ENCODE data around the gene UGT1A5.

Gene UGT1A5

GRCh38 chr2:233689031-233689430 lies 23.7 kb upstream of the UGT1A5 start:
- TF ChIP-seq REST (IDR thresholded peaks at IDR 0.05; ENCODE audit: insufficient read depth in 1 of 2, low read depth in 2 of 2, low read length in 2 of 2) (no peak), TAF1 (IDR thresholded peaks at IDR 0.05; ENCODE audit: borderline replicate concordance, insufficient read depth, low read length) (no peak), FOXP2 (optimal IDR thresholded peaks at IDR 0.05; ENCODE audit: borderline replicate concordance, extremely low read depth, extremely low read length, insufficient read depth) (no peak), SIN3A (IDR thresholded peaks at IDR 0.05; ENCODE audit: borderline replicate concordance, insufficient read depth, low read length) (no peak)

DNA sequence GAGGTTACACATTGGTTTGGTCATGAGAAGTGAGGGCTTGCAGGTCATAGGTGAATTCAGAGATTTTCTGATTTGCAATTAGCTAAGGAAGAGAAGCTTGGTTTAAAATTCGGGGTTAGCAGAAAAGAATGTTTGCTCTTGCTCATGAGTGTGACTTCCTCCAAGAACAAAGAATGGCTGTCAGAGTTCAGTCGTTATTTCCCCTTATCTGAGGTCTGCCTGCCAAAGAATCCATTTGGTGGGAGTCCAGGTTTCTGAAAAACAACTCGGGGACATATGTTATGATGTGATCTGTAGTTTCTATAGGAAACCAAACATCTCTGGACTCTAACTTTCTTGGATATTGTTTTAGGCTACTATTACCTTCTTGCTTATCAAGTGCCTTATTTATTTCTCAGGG lies 23.2 kb upstream of the UGT1A5 start:
- TF ChIP-seq SIN3A (IDR thresholded peaks at IDR 0.05; ENCODE audit: borderline replicate concordance, insufficient read depth, low read length): no peak
- no peak for TF ChIP-seq REST (IDR thresholded peaks at IDR 0.05; ENCODE audit: insufficient read depth in 1 of 2, low read depth in 2 of 2, low read length in 2 of 2)
- TF ChIP-seq FOXP2 (optimal IDR thresholded peaks at IDR 0.05; ENCODE audit: borderline replicate concordance, extremely low read depth, extremely low read length, insufficient read depth): no peak
- TF ChIP-seq TAF1 (IDR thresholded peaks at IDR 0.05; ENCODE audit: borderline replicate concordance, insufficient read depth, low read length): no peak
- TF ChIP-seq POLR2AphosphoS5 (IDR thresholded peaks at IDR 0.05; ENCODE audit: low read depth, low read length): no peak

GRCh38 chr2:233690444-233690843 lies 22.3 kb upstream of the UGT1A5 start:
- TF ChIP-seq TAF1 (IDR thresholded peaks at IDR 0.05; ENCODE audit: borderline replicate concordance, insufficient read depth, low read length) (no peak), REST (IDR thresholded peaks at IDR 0.05; ENCODE audit: insufficient read depth in 1 of 2, low read depth in 2 of 2, low read length in 2 of 2) (no peak)

GRCh38 chr2:233691443-233692433 lies 21.0 kb upstream of the UGT1A5 start:
- TF ChIP-seq FOXP2 (optimal IDR thresholded peaks at IDR 0.05; ENCODE audit: borderline replicate concordance, extremely low read depth, extremely low read length, insufficient read depth) (no peak), TAF1 (IDR thresholded peaks at IDR 0.05; ENCODE audit: borderline replicate concordance, insufficient read depth, low read length) (no peak)

DNA sequence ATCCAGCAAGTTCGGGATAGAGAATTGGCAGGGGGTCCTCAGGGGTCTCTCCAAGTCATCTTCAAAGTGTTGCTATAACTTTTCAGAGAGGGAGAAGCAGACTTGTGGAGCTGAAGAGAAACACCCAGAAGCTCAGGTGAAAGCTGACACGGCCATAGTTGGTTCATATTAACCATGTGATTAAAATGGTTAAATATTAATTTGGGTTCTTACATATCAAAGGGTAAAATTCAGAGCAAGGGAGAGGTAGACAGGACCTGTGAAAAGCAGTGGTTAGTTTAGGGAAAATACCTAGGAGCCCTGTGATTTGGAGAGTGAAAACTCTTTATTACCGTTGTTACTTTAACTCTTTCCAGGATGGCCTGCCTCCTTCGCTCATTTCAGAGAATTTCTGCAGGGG lies 20.1 kb upstream of the UGT1A5 start, which contains the start of gene UGT1A6:
UGT1A6 (plus strand) TSS at position 243 of the 400 bp plus-strand sequence; CDS start at position 358, 115 bp downstream.
- no peak for TF ChIP-seq SIN3A (IDR thresholded peaks at IDR 0.05; ENCODE audit: borderline replicate concordance, insufficient read depth, low read length)

DNA sequence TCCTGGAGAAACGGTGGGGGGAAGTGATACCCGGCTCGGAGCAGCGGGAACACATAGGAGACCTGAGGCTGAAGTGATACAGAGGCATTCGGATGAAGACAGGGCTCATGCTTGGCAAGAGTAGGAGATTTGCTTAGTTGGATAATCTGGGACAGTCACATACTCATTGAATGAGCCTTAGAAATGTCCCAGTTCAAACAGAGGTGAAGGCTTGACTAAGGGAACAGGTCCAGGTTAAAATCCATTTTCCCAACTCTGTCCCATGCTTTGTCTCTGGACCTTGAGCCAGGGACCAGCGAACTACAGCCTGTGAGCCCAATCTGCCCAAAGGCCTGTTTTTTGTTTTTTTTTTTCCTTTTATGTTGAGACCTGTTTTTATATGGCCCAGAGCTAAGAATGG lies 18.7 kb upstream of the UGT1A5 start:
- TF ChIP-seq TAF1 (IDR thresholded peaks at IDR 0.05; ENCODE audit: borderline replicate concordance, insufficient read depth, low read length) (no peak), SIN3A (IDR thresholded peaks at IDR 0.05; ENCODE audit: borderline replicate concordance, insufficient read depth, low read length) (no peak), REST (IDR thresholded peaks at IDR 0.05; ENCODE audit: insufficient read depth in 1 of 2, low read depth in 2 of 2, low read length in 2 of 2) (no peak), FOXP2 (optimal IDR thresholded peaks at IDR 0.05; ENCODE audit: borderline replicate concordance, extremely low read depth, extremely low read length, insufficient read depth) (no peak), POLR2AphosphoS5 (IDR thresholded peaks at IDR 0.05; ENCODE audit: low read depth, low read length) (no peak)
